Amygdala (tissue), 56 donors: Measurements from ENCODE around the gene NOC2L.
"Not testable (repeated sequence)": the region's sequence is repeated elsewhere in the genome, so short reads cannot be mapped to it uniquely, and the experiment has no call there.

ENCODE experiments used
- DNase-seq, 56 donors: peaks; one replicate each; lab custom pipeline; 2025; lab: John Stamatoyannopoulos, UW

Gene NOC2L

DNA sequence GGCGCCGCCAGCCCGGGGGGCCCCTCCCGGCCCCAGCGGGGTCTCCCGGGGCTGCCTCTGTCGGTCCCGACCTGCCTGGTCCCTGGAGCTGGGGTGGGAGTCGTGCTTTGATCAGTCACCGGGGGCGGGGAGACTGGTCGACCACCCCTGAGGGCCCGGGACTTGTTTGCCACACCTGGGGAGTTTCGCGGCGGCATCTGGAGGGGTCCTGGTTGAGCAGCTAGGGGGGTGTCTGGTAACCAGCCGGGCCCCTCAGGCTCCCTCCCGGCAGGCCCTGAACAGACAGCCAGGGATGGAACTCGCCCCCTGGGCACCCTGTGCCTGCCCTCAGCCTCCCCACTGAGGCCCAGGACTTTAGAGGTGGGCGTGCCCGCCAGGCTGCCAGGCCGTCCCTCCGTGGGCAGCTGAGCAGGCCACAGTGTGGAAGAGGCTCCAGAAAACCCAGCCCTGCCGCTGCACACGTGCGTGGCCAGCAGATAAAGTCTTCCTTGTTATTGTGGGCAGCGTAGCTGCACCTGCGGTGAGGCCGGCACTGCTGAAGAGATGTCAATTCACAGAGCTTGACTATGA, 48.7 kb downstream of the NOC2L start:
- DNase-seq, result no peak

DNA sequence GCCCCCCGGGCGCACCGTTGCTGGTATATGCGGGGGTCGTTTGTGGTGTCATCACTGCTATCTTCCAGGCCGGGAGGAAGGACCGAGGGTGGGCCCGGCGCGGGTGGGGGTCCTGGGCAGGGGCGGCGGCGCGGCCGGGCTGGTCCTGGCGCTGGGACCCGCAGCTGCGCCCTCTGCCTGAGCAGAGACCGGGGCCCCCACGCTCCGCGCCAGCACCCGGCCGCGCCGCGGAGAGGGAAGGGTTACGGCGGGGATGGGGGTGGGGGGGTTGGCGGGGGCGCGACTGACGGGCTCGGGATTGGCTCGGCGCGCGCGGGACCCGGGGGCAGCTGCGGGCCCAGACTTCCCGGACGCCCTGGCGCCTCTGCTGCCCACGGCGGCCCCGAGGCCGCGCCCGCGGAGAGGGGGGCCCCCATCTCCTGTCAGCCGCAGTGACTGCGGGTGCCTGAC, 49.2 kb downstream of the NOC2L start:
- no peak for DNase-seq

DNA sequence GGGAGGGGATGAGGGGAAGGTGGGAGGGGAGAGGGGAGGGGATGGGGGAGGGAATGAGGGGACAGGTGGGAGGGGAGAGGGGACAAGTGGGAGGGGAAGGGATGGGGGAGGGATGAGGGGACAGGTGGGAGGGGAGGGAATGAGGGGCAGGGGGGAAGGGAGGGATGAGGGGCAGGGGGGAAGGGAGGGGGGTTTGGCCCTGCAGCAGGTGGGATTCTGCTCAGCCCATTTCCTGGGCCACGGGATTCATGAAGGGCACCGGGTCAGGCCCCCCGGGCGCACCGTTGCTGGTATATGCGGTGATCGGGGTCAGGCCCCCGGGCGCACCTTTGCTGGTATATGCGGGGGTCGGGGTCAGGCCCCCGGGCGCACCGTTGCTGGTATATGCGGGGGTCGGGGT, 50.4 kb downstream of the NOC2L start:
- DNase-seq, result no peak

DNA sequence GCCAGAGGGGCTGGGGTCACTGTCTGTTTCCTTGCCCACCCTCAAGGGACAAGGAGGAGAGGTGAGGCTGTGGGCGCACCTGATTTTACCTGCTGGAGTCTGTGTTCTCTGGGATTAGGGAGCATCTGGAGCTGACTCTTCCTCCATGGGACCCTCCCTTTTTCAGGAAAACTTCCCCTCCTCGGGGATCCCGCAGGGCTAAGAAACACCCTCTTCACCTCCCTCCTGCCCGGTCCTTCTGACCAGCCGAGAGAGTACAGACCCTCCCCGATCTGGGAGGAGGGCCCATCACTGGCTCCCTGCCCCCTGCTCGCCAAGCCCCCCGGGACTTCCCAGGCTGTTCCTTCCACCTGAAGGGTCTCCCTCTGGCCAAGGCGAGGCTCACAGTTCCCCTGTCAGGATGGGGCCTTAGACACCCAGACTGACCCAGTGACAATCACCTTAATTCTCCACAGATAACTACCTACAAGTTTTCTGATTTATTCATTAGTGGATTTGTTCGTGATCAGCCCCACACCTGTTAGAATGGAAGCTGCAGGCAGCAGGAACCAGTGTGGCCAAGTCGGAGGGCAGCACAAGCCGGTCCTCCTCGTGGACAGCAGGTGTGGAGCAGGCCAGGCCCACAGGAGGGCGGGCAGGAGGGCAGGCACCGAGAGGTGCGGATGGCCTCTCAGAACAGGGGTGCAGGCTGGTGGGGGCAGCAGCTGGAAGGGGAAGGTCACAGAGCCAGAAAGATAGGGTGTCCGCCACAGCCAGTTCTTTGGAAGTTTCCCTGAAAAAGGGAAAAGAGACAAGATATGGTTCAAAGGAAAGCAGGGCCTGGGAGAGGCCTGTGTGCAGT, 51.2 kb downstream of the NOC2L start:
- DNase-seq, result no peak

DNA sequence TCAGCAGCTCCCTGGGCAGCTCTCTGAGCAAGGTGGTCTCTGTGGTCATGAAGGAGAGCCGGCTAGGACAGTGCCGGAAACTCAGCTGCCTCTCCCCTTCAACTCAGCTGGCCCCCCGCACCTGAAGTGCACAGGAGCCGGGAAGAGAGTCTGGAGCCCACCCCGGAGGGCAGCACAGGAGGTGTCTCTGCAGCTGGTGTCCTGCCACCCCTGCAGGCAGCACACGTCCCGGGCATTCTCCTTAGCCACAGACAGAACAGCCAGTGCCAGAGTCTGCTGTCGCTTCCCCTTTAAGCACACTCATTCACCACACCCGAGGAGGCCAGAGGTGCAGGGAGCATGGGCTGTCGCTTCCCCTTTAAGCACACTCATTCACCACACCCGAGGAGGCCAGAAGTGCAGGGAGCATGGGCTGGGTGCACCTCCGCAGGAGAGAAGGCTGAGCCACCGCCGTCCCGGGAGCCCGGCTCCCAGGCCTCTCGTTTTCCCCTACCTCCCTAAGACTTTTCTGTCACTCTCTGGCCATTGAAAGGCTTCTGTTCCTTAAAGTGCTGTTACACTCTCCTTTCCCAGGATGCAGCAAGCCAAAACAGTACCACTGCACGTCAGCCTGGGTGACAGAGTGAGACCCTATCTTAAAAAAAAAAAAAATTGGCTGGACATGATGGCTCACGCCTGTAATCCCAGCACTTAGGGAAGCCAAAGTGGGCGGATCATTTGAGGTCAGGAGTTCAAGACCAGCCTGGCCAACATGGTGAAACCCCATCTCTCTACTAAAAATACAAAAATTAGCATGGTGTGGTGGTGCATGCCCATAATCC, 52.2 kb downstream of the NOC2L start:
- no peak for DNase-seq

DNA sequence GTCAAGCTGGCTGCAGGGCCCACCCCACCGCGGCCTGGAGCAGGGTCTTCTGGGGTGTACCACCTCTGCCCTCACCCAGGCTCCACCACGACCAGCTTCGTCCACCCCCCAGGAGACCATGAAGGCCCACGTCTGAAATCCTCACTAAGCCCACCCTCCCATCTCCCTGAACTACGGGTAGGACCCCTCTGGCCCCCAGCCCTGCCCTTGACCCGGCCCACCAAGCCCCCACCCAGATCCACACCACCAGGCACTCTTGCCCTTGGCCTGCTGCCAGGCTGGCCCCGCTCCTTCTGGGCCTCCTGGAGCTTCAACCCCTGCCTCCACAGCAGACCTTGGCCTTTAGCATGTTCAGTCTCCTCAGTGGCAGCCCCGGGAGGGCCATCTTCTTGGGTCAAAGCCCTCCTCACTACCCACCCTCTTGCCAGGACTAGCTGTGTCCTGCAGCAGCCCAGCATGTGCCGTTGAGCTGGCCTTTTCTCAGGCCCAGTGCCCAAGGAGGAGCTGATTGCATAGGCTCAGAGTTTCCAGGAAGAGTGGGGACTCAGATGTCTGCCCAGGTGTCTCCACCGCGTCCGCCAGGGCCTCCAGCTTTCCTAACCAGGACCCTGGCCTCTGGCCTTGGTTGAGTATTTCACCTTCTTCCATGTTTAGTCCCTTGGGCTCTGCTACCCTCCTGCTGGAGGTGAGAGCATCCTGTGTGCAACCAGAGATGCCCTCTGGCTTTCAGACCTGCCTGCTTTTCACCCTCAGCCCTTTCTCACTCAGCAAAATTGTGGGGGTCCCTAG, 53.1 kb downstream of the NOC2L start:
- DNase-seq, result no peak

DNA sequence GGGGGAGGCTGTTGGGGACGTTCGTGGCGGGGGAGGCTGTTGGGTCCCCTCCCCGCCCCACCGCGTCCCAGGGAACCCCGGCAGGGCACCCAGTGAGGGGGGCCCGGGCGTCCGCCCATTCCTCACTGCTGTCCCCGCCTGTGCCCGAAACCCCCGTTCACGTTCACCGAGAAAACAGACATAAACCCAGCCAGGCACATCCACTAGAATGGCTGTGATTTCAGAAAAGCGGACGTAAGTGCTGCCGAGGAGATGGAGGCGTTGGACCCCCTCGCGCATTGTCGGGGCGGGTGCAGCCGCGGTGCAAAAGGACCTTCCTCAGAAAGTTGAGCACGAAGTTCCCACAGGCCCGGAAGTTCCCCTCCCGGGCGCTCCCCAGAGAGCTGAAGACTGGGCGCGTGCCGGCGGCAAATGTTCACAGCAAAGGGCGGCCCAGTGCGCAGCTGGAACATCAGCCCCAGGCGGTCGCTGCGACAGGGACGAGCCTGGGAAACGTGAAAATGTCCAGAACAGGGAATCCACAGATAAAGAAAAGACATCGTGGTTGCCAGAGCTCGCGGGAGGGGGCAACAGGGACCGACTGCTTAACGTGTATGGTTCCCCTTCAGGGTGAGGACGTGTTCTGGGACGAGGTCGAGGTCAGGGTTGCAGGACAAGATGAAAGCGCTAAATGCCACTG, 53.8 kb downstream of the NOC2L start:
- DNase-seq, result no peak

DNA sequence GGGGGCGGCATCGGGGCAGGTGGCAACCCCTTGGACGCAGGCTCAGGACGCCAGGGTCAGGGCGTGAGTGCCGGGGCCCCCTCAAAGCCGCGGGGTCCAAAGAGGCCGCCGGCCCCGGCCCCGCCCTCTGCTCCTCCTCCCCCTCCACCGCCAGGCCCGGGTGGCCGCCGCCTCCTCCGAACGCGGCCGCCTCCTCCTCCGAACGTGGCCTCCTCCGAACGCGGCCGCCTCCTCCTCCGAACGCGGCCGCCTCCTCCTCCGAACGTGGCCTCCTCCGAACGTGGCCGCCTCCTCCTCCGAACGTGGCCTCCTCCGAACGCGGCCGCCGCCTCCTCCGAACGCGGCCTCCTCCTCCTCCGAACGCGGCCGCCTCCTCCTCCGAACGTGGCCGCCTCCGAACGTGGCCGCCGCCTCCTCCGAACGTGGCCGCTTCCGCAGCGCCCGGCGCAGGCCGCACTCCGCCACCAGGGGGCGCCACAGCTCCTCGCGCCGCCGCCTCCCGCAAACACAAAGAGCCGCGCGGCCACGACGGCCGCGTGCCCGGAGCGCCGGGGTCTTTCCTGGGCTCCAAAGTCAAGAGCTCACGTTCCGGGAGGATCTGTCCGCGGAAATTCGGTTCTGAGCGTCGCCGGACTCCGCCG, 54.6 kb downstream of the NOC2L start:
- peak in 37 of 56 donors; percentile 3 to 82 (median 52) for DNase-seq

DNA sequence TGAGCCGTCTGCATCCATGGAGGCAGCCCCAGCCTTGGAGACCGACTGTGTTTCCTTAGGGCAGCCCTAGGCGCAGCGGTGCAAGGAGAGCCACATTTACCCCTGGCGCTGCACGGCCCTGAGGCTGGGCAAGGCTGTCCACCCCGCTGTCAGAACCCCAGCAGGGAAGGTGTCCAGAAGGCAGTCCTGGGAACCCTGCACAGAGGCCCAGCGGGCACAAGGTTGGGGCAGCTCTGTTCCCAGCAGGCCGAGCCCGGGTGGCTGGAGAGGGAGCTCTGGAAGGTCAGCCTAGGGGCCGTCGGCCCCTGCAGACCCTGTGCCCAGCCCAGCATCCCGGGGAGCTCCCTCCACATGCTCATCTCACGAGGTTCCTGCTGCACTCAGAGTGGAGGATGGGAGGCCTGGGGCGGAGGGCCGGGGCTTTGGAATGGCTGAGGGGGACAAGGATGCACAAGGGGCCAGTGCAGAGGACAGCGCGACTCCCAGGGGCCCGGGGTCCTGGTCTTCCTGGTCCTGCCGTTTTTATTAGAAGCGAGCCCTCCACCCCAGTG, 55.3 kb downstream of the NOC2L start:
- no peak for DNase-seq

DNA sequence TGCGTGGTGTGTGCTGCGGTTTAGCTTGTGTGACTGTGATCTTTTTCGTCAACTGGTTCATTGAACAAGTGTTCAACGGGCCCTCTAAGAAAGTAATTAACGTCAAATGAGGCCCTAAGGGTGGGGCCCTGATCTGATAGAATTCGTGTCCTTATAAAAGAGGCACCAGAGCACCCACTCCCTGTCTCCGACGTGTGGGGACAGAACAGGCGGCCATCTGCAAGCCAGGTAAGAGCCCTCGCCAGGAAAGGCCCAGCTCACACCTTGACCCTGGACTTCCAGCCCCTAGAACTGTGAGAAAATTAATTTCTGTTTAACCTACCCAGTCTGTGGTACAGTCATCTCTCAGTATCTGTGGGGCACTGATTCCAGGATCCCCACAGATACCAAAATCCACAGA, 55.8 kb downstream of the NOC2L start:
- DNase-seq, result no peak

DNA sequence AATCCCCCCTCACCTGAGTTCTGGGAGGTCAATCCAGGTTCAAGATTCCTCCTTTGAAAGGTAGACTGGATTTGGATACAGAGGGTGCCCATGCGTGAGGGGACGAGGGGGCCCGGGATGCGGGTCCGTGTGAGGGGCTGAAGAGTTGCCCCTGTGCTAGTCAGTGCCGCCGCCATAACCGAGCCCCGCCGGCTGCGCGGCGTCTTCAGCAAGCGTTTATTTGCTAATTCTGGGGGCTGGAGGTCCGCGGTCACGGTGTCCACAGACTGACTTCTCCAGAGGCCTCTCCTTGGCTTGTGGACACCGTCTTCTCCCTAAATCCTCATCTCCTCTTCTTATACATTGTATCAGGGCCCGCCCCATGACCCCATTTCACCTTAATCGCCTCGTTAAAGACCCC, 56.3 kb downstream of the NOC2L start:
- no peak for DNase-seq

DNA sequence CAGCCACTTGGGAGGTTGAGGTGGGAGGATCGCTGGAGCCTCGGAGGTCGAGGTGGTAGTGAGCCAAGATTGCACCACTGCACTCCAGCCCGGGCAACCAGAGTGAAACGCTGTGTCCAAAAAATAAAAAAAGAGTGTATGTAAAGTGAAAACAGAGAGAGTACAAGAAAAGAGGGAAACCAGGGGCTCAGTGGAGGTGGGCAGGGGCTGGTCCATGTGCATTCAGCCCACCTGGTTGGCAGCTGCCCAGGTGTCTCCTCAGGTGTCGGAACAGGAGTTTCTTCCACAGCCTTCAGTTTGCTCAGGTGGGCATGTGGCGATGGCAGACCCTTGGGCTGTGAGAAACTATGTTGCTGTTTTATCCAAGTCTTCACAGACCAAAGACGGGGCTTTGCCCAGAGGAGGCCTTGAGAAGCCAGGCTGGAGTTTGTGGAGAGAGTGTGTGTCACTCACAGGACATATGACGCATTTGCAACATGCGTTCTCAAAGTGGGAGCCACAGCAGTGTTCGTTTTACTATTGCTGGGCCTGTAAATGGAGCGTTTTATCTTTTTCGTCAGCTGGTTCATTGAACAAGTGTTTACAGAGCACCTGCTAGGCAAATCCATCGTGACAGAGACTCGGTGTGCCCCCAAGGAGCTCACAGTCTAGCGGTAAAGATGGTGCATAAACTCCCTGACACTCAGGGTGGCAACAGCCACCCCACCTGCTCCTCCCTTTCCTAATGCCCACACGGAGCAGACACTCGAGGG, 57.8 kb downstream of the NOC2L start:
- DNase-seq, result no peak

DNA sequence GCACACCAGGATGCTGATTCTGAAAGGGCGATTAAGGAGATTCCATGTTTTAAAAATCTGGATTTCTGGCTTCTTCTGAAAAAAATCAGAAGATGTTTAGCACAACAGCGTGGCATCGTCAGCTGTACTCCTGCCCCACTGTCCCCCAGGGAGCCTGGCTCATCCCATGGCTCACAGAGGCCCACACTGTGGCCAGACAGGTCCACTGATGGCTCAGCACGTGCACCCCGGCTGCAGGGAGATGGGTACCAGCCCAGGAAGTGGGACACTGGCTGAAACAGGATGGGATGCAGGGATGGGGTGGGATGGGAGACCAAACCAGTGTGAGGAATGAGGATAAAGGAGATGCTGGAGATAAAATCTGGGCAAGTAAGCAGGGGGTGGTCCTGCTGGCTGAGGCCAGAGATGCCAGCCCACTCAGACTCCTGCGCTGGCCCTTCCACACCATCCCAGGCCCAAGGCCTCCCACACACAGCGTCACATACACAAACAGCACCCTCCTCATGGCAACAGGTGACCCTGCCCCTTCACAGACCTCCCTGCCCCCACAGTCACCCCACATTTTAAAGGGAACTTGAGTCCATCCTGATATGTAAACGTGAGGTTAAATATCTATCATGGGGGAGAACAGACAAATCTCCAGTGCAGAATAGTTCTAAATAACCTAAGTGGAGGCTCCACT, 59.3 kb downstream of the NOC2L start:
- DNase-seq, result no peak

DNA sequence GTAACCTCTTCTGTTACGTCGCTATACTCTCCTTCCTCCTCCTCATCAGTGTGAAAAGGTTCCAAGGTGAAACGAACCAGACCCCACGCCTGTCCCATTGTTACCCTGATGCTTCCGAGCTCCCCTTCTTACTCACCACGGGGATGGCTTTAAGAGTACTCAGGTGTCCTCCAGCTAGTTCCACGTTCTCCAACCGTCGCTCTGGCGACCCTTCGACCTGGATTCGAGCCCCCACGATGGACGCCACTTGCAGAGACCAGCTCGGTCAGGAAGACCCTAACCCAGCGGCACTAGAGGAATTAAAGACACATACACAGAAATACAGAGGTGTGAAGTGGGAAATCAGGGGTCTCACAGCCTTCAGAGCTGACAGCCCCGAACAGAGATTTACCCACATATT, 61.1 kb downstream of the NOC2L start:
- DNase-seq, result not testable (repeated sequence)

DNA sequence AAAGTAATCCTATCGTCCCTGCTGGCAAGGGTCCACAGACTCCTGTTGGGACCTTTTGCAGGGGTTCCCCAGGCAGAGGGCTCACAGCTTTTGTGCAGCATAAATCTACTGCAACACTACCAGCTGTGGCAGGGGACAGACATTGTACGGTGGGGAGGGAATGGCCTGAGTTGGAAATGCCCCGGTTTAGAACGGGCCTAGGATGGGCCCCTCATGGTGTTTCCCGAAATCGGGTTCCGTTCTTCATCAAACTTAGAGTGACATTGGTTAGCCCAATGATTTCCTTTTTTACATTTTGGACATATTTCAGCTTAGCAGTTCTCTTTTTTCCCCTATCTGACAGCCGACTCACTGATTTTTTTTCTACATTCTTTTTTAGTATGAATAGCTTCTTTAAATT, 61.8 kb downstream of the NOC2L start:
- no peak for DNase-seq
